ENCODE measurements around the gene CDH23.

GRCh38 chr10:71696628-71697326 lies 300.1 kb downstream of the CDH23 start:
- no peak for TF ChIP-seq POLR2AphosphoS5 (IDR thresholded peaks at IDR 0.05; ENCODE audit: low read depth, low read length)
- no peak for TF ChIP-seq TAF1 (IDR thresholded peaks at IDR 0.05; ENCODE audit: borderline replicate concordance, insufficient read depth, low read length)
- TF ChIP-seq SIN3A (IDR thresholded peaks at IDR 0.05; ENCODE audit: borderline replicate concordance, insufficient read depth, low read length): no peak
- no peak for TF ChIP-seq REST (IDR thresholded peaks at IDR 0.05; ENCODE audit: insufficient read depth in 1 of 2, low read depth in 2 of 2, low read length in 2 of 2)
- no peak for TF ChIP-seq FOXP2 (optimal IDR thresholded peaks at IDR 0.05; ENCODE audit: borderline replicate concordance, extremely low read depth, extremely low read length, insufficient read depth)
